ENCODE results near the gene RFNG.

The RFNG gene

GRCh38 chr17:82085031-82085861 is 33.6 kb upstream of the RFNG start:
- in situ Hi-C loops (cut with MboI; ENCODE audit: low pct_unique_long_range_greater_than_20kb, low sequenced_read_pairs, unreplicated experiment): no loop called here
- TF ChIP-seq CTCF (IDR thresholded peaks at IDR 0.05; ENCODE audit: extremely low read depth, insufficient read depth, missing control alignments): no peak
- DNase-seq (ENCODE audit: low spot score): no peak

GRCh38 chr17:82084373-82085030 is 32.9 kb upstream of the RFNG start:
- no peak for DNase-seq (ENCODE audit: low spot score)
- no peak for TF ChIP-seq CTCF (IDR thresholded peaks at IDR 0.05; ENCODE audit: extremely low read depth, insufficient read depth, missing control alignments)
- in situ Hi-C loops (cut with MboI; ENCODE audit: low pct_unique_long_range_greater_than_20kb, low sequenced_read_pairs, unreplicated experiment): no loop called here

GRCh38 chr17:82083533-82084359 is 32.1 kb upstream of the RFNG start:
- TF ChIP-seq CTCF (IDR thresholded peaks at IDR 0.05; ENCODE audit: extremely low read depth, insufficient read depth, missing control alignments): no peak
- in situ Hi-C loops (cut with MboI; ENCODE audit: low pct_unique_long_range_greater_than_20kb, low sequenced_read_pairs, unreplicated experiment): no loop called here
- DNase-seq (ENCODE audit: low spot score): no peak

- DNase-seq (ENCODE audit: low spot score): no peak
- no peak for TF ChIP-seq CTCF (IDR thresholded peaks at IDR 0.05; ENCODE audit: extremely low read depth, insufficient read depth, missing control alignments)
- in situ Hi-C loops (cut with MboI; ENCODE audit: low pct_unique_long_range_greater_than_20kb, low sequenced_read_pairs, unreplicated experiment): no loop called here
Measured at GRCh38 chr17:82083009-82083408, 31.4 kb upstream of the RFNG start.

GRCh38 chr17:82082456-82082855 is 30.8 kb upstream of the RFNG start:
- in situ Hi-C loops (cut with MboI; ENCODE audit: low pct_unique_long_range_greater_than_20kb, low sequenced_read_pairs, unreplicated experiment): no loop called here
- no peak for DNase-seq (ENCODE audit: low spot score)
- no peak for TF ChIP-seq CTCF (IDR thresholded peaks at IDR 0.05; ENCODE audit: extremely low read depth, insufficient read depth, missing control alignments)

GRCh38 chr17:82081966-82082365 is 30.4 kb upstream of the RFNG start:
- in situ Hi-C loops (cut with MboI; ENCODE audit: low pct_unique_long_range_greater_than_20kb, low sequenced_read_pairs, unreplicated experiment): no loop called here
- no peak for DNase-seq (ENCODE audit: low spot score)
- no peak for TF ChIP-seq CTCF (IDR thresholded peaks at IDR 0.05; ENCODE audit: extremely low read depth, insufficient read depth, missing control alignments)
